Left ventricle myocardium inferior (tissue), 1 donor: ENCODE data around the gene PACS1. TPM values are rescaled to one million over a fixed set of nuclear protein-coding genes. Genes with fewer than 3 reads are reported as not detected.

Experiments
- DNase-seq: peaks from one replicate; pipeline ENCODE4 v3.0.0-alpha.2; 2020
- H3K27ac ChIP-seq: fragments of 200-600 bp; replicated peaks from 2 replicates; pipeline ENCODE4 v1.8.0; 2021
- H3K27me3 ChIP-seq: fragments of 200-600 bp; 2 replicates; pipeline ENCODE4 v1.8.0; 2021; ENCODE audit warnings: low read depth
- H3K36me3 ChIP-seq: fragments of 200-600 bp; 2 replicates; pipeline ENCODE4 v1.8.0; 2021
- H3K4me1 ChIP-seq: fragments of 200-600 bp; 2 replicates; pipeline ENCODE4 v1.8.0; 2021
- H3K4me3 ChIP-seq: fragments of 200-600 bp; 2 replicates; pipeline ENCODE4 v1.8.0; 2021; ENCODE audit warnings: mild to moderate bottlenecking, moderate library complexity
- H3K9me3 ChIP-seq: fragments of 200-600 bp; replicated peaks from 2 replicates; pipeline ENCODE4 v1.8.0; 2021
- intact Hi-C: fragments of 100-400 bp; cut with micrococcal nuclease; formaldehyde crosslinking; loops from one replicate; pipeline ENCODE4 v1.11.0; 2022
- total RNA-seq: library from RNA; stranded (reverse); fragmentation: NEBNext Ultra II Directional; extraction: Animal tissue kit (Norgen Biotek cat#: 25700); gene quantifications from one replicate; pipeline ENCODE4 v1.2.1, GENCODE V29; 2021
- TF ChIP-seq, protein P1 (sequence below): fragments of 200-600 bp; IDR thresholded peaks from 2 replicates; pipeline ENCODE4 v1.8.0; 2021; ENCODE audit warnings: antibody characterized with exemption, mild to moderate bottlenecking, borderline replicate concordance
- donor health status: DM: no; HTN: yes; CAD: no; lungs with severe emphysema.

PACS1 gene
- total RNA-seq, 1 donor from 2014 or later = 54.9 TPM

- Histone ChIP-seq H3K27me3 (no peaks in the 10 kb centered on the region), H3K9me3 (no peaks in the 10 kb centered on the region), H3K4me1 (no peaks in the 10 kb centered on the region), H3K36me3 (peaks cover 64% of the 10 kb centered on the region), H3K4me3 (no peak overlapping the region), H3K27ac (no peak overlapping the region)
- DNase-seq = no peak
- TF ChIP-seq, protein P1, sequence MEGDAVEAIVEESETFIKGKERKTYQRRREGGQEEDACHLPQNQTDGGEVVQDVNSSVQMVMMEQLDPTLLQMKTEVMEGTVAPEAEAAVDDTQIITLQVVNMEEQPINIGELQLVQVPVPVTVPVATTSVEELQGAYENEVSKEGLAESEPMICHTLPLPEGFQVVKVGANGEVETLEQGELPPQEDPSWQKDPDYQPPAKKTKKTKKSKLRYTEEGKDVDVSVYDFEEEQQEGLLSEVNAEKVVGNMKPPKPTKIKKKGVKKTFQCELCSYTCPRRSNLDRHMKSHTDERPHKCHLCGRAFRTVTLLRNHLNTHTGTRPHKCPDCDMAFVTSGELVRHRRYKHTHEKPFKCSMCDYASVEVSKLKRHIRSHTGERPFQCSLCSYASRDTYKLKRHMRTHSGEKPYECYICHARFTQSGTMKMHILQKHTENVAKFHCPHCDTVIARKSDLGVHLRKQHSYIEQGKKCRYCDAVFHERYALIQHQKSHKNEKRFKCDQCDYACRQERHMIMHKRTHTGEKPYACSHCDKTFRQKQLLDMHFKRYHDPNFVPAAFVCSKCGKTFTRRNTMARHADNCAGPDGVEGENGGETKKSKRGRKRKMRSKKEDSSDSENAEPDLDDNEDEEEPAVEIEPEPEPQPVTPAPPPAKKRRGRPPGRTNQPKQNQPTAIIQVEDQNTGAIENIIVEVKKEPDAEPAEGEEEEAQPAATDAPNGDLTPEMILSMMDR = no peak
- intact Hi-C loops = no loop called here
These were observed 149.9 kb downstream of the PACS1 start for GRCh38 chr11:66219846-66220565.

GRCh38 chr11:66220566-66220935, 150.5 kb downstream of the PACS1 start:
- Histone ChIP-seq H3K9me3 (no peaks in the 10 kb centered on the region), H3K27me3 (no peaks in the 10 kb centered on the region), H3K4me1 (no peaks in the 10 kb centered on the region), H3K27ac (no peak overlapping the region), H3K4me3 (no peak overlapping the region), H3K36me3 (peaks cover 61% of the 10 kb centered on the region)
- TF ChIP-seq, protein P1 = no peak
- DNase-seq = no peak
- intact Hi-C loops = no loop called here

- Histone ChIP-seq H3K9me3 (no peaks in the 10 kb centered on the region), H3K4me3 (no peak overlapping the region), H3K4me1 (no peaks in the 10 kb centered on the region), H3K27ac (no peak overlapping the region), H3K27me3 (no peaks in the 10 kb centered on the region), H3K36me3 (peaks cover 58% of the 10 kb centered on the region)
- no peak for DNase-seq
- intact Hi-C loops = no loop called here
- TF ChIP-seq, protein P1 = no peak
These were observed 150.9 kb downstream of the PACS1 start for GRCh38 chr11:66221012-66221411.

GRCh38 chr11:66221726-66222236, 151.7 kb downstream of the PACS1 start:
- Histone ChIP-seq H3K4me3 (no peak overlapping the region), H3K9me3 (no peaks in the 10 kb centered on the region), H3K27ac (no peak overlapping the region), H3K4me1 (no peaks in the 10 kb centered on the region), H3K27me3 (no peaks in the 10 kb centered on the region), H3K36me3 (peaks cover 50% of the 10 kb centered on the region)
- TF ChIP-seq, protein P1 = no peak
- intact Hi-C loops = no loop called here
- DNase-seq = no peak

- TF ChIP-seq, protein P1 = peak; percentile 100
- Histone ChIP-seq H3K36me3 (peaks cover 44% of the 10 kb centered on the region), H3K4me1 (no peaks in the 10 kb centered on the region), H3K27ac (no peak overlapping the region), H3K4me3 (no peak overlapping the region), H3K9me3 (no peaks in the 10 kb centered on the region), H3K27me3 (no peaks in the 10 kb centered on the region)
- peak; percentile 88 for DNase-seq
- intact Hi-C loops = no loop called here
These were observed 152.5 kb downstream of the PACS1 start for GRCh38 chr11:66222358-66223149.
